HG03565 (cell line): ENCODE measurements around the gene RPL26.

Source experiments
- ATAC-seq: cut with Tn5 transposase; IDR thresholded peaks from one replicate; pipeline ENCODE4 v1.9.1; 2021; ENCODE audit warnings: mild to moderate bottlenecking, moderate library complexity; ENCODE audit not compliant: unreplicated experiment

RPL26 gene

GRCh38 chr17:8383143-8383822 lies at the start of gene RPL26:
Gene RPL26 (minus strand): TSS chr17:8383193. CDS start chr17:8382310, 883 bp downstream.
- peak; percentile 79 for ATAC-seq

- ATAC-seq, result no peak
These were observed 48.0 kb upstream of the RPL26 start for GRCh38 chr17:8430966-8431365.

GRCh38 chr17:8426802-8427201 lies 43.8 kb upstream of the RPL26 start:
- ATAC-seq, result no peak

- ATAC-seq, result no peak
These were observed 43.2 kb upstream of the RPL26 start for GRCh38 chr17:8426094-8426720.

- ATAC-seq, result no peak
These were observed 38.6 kb upstream of the RPL26 start for GRCh38 chr17:8421571-8421970.

- no peak for ATAC-seq
These were observed 37.3 kb upstream of the RPL26 start for GRCh38 chr17:8420041-8420934.

- ATAC-seq, result no peak
These were observed 36.3 kb upstream of the RPL26 start for GRCh38 chr17:8419305-8419704.

- no peak for ATAC-seq
These were observed 35.5 kb upstream of the RPL26 start for GRCh38 chr17:8418471-8418870.

GRCh38 chr17:8417806-8418205 lies 34.8 kb upstream of the RPL26 start:
- no peak for ATAC-seq

GRCh38 chr17:8413938-8414337 lies 30.9 kb upstream of the RPL26 start:
- no peak for ATAC-seq

GRCh38 chr17:8413328-8413727 lies 30.3 kb upstream of the RPL26 start:
- ATAC-seq, result no peak

GRCh38 chr17:8412089-8412488 lies 29.1 kb upstream of the RPL26 start:
- no peak for ATAC-seq

GRCh38 chr17:8410883-8411238 lies 27.9 kb upstream of the RPL26 start:
- ATAC-seq, result no peak

GRCh38 chr17:8409966-8410882 lies 27.2 kb upstream of the RPL26 start:
- ATAC-seq, result no peak

GRCh38 chr17:8408371-8408770 lies 25.4 kb upstream of the RPL26 start:
- ATAC-seq, result no peak

- no peak for ATAC-seq
These were observed 23.2 kb upstream of the RPL26 start for GRCh38 chr17:8406174-8406573.

- no peak for ATAC-seq
These were observed 22.6 kb upstream of the RPL26 start for GRCh38 chr17:8405499-8406016.

GRCh38 chr17:8402921-8403536 lies 20.0 kb upstream of the RPL26 start:
- ATAC-seq, result no peak

- no peak for ATAC-seq
These were observed 18.1 kb upstream of the RPL26 start for GRCh38 chr17:8401107-8401506.

- ATAC-seq, result no peak
These were observed 16.0 kb upstream of the RPL26 start for GRCh38 chr17:8398980-8399379.
